Neural crest cell (in vitro differentiated cells): Measurements from ENCODE around the gene ADAMTS4. TPM values are rescaled to one million over a fixed set of nuclear protein-coding genes. Genes with fewer than 3 reads are reported as not detected.

Experiments used
- DNase-seq: peaks from one replicate; pipeline ENCODE4 v3.0.0; 2021; ENCODE audit warnings: low read depth, mixed read lengths, low spot score
- H3K27ac Mint-ChIP-seq: one replicate; pipeline ENCODE4 v1.8.0; 2021; ENCODE audit warnings: mild to moderate bottlenecking, mixed read lengths; ENCODE audit not compliant: unreplicated experiment
- H3K27me3 Mint-ChIP-seq: 2 replicates; pipeline ENCODE4 v1.8.0; 2021; ENCODE audit warnings: low read depth, mild to moderate bottlenecking, mixed read lengths
- H3K36me3 Mint-ChIP-seq: 2 replicates; pipeline ENCODE4 v1.8.0; 2021; ENCODE audit warnings: low read depth, mild to moderate bottlenecking, mixed read lengths
- H3K4me1 Mint-ChIP-seq: 2 replicates; pipeline ENCODE4 v1.8.0; 2021; ENCODE audit warnings: mixed read lengths
- H3K4me3 Mint-ChIP-seq: one replicate; pipeline ENCODE4 v1.8.0; 2021; ENCODE audit warnings: mild to moderate bottlenecking, mixed read lengths
- H3K9me3 Mint-ChIP-seq: 2 replicates; pipeline ENCODE4 v1.8.0; 2021; ENCODE audit warnings: mixed read lengths
- total RNA-seq: library from RNA; stranded (reverse); gene quantifications from 2 replicates; pipeline ENCODE4 v1.2.1, GENCODE V29; 2021
- TF ChIP-seq, protein P1 (sequence below): fragments of 200-600 bp; sonication (generic); conservative IDR thresholded peaks from 2 replicates; pipeline ENCODE4 v1.5.0; 2021; ENCODE audit warnings: antibody characterized with exemption, mild to moderate bottlenecking

The ADAMTS4 gene
- total RNA-seq, 1 donor from 2014 or later = 4.6 TPM

DNA sequence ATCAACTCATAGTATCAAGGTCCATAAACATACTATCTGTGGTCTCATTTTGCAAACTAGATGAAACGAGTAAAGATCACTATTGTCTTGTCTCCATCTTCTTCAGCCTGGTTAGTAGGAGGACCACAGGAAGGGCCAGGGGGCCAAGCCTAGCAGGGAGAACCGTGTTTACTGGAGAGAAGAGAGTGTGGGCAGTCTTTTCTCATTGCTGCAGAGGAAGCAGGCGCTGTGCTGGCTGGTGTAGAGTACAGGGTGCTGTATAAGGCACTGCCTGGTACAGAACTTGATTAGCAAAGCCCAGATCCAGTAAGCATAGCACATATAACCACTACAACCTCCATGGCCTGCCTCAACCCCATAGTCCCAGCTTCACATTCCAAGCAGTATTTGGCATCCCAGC lies 11.5 kb downstream of the ADAMTS4 start:
- H3K9me3 Mint-ChIP-seq = no peaks in the 10 kb centered on the region
- H3K36me3 Mint-ChIP-seq = no peaks in the 10 kb centered on the region
- TF ChIP-seq, protein P1, sequence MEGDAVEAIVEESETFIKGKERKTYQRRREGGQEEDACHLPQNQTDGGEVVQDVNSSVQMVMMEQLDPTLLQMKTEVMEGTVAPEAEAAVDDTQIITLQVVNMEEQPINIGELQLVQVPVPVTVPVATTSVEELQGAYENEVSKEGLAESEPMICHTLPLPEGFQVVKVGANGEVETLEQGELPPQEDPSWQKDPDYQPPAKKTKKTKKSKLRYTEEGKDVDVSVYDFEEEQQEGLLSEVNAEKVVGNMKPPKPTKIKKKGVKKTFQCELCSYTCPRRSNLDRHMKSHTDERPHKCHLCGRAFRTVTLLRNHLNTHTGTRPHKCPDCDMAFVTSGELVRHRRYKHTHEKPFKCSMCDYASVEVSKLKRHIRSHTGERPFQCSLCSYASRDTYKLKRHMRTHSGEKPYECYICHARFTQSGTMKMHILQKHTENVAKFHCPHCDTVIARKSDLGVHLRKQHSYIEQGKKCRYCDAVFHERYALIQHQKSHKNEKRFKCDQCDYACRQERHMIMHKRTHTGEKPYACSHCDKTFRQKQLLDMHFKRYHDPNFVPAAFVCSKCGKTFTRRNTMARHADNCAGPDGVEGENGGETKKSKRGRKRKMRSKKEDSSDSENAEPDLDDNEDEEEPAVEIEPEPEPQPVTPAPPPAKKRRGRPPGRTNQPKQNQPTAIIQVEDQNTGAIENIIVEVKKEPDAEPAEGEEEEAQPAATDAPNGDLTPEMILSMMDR = no peak
- no peak overlapping the region for H3K27ac Mint-ChIP-seq
- peaks cover 23% of the 10 kb centered on the region for H3K4me1 Mint-ChIP-seq
- DNase-seq = no peak
- no peaks in the 10 kb centered on the region for H3K27me3 Mint-ChIP-seq
- H3K4me3 Mint-ChIP-seq = no peak overlapping the region

DNA sequence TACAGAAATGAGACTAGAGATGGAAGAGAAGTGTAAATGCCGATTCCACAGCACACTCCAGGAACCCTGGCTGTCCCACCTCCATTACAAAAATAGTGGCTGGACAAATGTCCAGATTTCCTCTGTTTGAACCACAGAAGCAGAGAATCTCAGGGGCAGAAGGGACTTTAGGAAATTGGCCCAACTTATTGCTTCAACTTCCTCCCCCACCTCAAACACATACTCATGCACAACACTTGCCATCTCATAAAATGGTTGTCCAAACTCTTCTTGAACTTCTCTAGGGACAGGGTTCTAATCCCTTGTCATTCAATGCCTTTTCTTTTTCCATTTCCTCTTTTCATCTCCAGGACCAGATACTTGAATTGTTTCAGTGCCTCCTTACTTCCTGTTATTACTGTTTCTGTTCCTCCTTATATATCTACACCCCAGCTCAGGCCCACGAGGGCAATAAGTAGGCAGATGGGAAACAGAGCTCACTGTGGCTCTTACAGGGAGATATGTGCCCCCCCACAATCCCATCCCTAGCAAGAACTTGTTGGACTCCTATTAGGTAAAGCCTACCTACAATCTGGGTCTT lies 13.0 kb downstream of the ADAMTS4 start:
- no peak for DNase-seq
- H3K36me3 Mint-ChIP-seq = no peaks in the 10 kb centered on the region
- peaks cover 8% of the 10 kb centered on the region for H3K4me1 Mint-ChIP-seq
- no peaks in the 10 kb centered on the region for H3K27me3 Mint-ChIP-seq
- H3K27ac Mint-ChIP-seq = no peak overlapping the region
- H3K4me3 Mint-ChIP-seq = no peak overlapping the region
- TF ChIP-seq, protein P1 = no peak
- no peaks in the 10 kb centered on the region for H3K9me3 Mint-ChIP-seq

DNA sequence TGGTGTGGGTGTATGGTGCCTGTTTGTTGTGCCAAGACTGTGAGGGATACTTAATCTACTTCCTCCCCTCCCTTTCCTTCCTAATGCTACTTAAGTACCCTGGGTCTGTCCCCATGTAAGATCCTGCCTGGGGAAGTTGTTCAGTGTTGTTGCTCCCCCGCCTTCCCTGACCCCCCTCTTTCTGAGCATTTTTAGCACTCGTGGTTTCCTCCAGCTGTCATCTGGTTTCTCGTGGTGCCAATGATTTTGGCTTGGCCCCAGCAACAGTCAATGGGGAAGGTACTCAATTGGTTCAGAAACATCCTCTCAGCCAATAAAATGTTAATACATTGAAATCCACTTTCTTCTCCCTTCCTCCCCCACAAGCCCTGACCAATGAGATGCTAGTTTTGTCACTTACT lies 13.6 kb downstream of the ADAMTS4 start:
- TF ChIP-seq, protein P1 = no peak
- Mint-ChIP-seq H3K4me3 (no peak overlapping the region), H3K9me3 (no peaks in the 10 kb centered on the region), H3K27me3 (no peaks in the 10 kb centered on the region), H3K36me3 (no peaks in the 10 kb centered on the region), H3K27ac (no peak overlapping the region), H3K4me1 (peaks cover 3% of the 10 kb centered on the region)
- DNase-seq = no peak

DNA sequence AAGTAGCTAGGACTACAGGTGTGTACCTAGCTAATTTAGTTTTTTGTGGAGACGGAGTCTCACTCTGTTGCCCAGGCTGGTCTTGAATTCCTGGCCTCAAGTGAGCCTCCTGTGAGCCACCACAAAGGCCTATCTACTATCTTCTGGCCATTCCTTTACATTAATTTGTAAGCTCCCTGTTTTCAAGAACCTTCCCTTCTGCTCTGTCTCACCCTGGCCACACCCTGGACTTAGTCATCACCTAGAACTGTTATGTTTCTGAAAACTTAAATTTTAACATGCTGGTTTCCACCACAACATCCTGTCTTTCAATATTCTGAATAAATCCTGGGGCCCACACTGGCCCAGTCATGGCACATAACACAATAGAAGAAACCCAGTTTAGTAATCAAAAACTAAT lies 16.6 kb downstream of the ADAMTS4 start:
- TF ChIP-seq, protein P1 = no peak
- no peak for DNase-seq
- Mint-ChIP-seq H3K4me3 (no peak overlapping the region), H3K27ac (no peak overlapping the region), H3K36me3 (no peaks in the 10 kb centered on the region), H3K27me3 (no peaks in the 10 kb centered on the region), H3K9me3 (no peaks in the 10 kb centered on the region), H3K4me1 (peaks cover 15% of the 10 kb centered on the region)

DNA sequence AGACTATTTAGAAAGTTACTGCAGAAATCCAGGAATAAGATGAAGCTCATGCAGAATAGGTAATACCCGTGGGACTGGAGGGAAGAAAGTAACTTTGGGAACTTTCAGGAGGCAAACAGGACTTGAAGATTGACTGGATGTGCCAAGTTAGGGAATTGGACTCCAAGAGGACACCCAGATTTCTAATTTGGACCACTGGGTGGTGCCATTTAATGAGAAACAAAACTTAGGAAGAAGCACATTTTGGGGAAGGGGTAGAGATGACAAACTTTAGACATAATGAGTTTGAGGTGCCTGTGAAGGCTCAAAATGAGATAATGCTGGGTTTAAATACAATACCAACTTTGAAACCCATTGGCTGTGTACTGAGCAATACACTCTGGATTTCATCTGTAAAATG lies 18.2 kb downstream of the ADAMTS4 start:
- no peaks in the 10 kb centered on the region for H3K36me3 Mint-ChIP-seq
- no peak overlapping the region for H3K4me3 Mint-ChIP-seq
- no peak for DNase-seq
- no peaks in the 10 kb centered on the region for H3K9me3 Mint-ChIP-seq
- H3K27me3 Mint-ChIP-seq = no peaks in the 10 kb centered on the region
- TF ChIP-seq, protein P1 = peak; percentile 37
- no peak overlapping the region for H3K27ac Mint-ChIP-seq
- H3K4me1 Mint-ChIP-seq = peaks cover 27% of the 10 kb centered on the region
